T-helper 1 cell treated with Interleukin-12 subunit alpha and Interleukin-12 subunit beta and Interleukin-4 antibody, amounts not matched to agents 30 ng/mL and 1 ng/mL, for 36 hours (primary cell): Measurements from ENCODE around the gene GH1. TPM values are rescaled to one million over a fixed set of nuclear protein-coding genes. Genes with fewer than 3 reads are reported as not detected.

ENCODE experiments used
- intact Hi-C: fragments of 100-400 bp; cut with micrococcal nuclease; formaldehyde crosslinking; loops from one replicate; pipeline ENCODE4 v1.15.1; 2024
- total RNA-seq: library from RNA; stranded (reverse); gene quantifications from 2 replicates; pipeline ENCODE4 v1.2.3, GENCODE V29; 2022

The GH1 gene
- not detected in 2 replicates for total RNA-seq

DNA sequence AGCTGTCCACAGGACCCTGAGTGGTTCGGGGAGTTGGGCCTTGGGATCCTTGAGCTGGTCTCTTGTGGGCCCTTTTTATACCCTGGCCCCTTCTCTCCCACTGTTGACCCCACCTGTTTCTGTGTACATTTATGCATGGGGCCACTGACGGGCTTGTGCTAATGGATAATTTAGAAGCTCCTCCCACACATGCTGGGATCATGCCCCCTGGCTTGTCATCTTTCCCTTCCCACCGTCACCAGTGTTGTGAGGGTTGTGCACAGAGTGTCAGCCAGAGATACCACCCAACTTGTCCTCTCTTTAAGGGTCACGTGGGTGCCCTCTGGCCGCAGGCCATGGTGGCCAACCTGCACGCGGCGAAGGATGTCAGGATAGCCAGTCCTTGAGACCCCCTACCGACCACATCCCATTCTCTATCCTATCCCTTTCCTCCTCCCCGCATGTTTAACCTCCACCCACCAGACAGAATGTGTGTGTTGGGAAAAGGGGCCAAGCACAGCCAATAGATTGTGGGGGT, at the start of gene GH1:
Gene GH1, minus strand, starts transcription at position 51 of the 517 bp plus-strand sequence. CDS start 63 bp downstream, outside the sequence.
- intact Hi-C loops, result loop anchor here (1.0 to 2.0 kb wide), 7 partner anchors 12 to 364 kb away; no protein-coding TSS in a partner anchor

DNA sequence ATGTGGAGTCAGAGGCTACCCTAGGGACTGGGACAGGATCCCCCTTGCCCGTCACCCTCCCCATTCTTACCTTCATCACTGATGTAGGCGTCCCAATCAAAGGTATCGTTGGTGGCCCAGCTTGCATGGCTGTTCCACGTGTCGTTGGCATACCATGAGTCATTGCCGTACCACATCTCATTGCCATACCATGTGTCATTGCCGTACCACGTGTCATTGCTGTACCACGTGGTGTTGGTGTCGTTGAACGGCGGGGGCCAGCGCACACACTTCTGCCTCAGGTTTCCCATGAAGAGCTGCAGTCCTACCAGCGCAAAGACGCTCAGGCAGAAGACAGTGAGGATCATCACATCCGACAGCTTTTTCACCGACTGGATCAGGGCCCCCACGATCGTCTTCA, 49.3 kb upstream of the GH1 start:
- intact Hi-C loops, result no loop called here

DNA sequence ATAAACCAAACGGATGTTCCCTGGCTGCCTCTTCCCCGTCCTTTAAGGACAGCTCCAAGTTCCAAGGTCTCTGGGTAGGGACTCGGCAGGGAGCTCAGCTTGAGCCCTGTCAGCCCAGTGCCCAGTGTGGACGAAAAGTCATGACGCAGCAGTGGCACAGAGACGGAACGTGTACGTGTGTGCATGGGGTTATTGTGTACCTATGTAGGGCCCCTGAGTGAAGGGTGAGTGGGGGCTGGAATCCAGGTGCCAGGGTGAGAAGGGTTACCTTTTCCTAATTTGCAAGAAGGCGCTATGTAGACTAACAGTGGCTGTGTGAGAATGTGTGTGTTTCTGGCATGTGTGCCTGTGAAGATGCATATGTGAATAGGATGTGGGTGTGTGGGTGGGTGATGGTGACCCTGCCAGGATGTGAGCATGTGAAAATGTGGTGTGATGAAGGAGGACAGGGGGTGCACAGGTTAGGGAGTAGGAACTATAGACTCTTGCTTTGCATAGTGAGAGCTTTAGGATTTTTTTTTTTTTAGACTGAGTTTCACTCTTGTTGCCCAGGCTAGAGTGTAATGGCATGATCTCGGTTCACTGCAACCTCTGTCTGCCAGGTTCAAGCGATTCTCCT, 48.1 kb upstream of the GH1 start:
- intact Hi-C loops, result no loop called here

DNA sequence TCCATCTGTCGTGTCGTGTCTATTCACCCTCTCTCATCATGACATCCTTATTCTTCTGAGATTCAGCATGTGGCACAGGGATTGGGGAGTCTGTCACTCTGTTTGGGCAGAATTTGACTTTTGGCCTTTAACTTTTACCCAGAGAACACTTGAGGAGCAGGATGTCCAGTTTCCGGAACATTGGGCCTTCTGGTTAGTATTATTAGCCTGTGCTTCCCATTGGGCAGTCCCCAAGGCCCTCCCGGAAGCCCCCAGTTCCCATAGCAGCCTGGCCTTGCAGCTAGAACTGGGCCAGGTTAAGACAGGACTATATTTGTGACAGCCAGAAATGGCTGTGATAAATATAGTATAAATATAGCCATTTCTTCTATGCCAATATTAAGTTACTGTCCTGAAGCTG, 44.5 kb upstream of the GH1 start:
- intact Hi-C loops, result no loop called here

DNA sequence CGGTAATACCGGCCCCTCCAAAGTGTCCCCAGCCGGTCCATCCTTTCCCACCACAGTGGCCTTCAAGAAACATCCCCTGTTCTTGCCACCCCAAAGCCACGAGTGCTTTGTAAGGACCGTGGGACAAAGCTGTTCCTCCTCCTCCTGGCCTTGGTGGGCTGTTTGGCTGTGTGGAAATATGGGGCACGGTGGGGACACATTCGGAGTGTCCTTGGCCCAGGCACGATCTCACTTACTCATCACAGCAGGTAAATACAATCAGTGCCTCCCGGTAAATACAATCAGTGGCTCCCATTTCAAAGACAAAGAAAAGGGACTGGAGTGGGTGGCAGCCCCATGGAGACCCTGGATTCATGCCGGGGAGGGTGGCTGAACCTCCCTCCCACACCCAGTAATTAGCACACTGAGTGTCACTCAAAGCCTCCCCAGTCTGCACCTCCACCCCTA, 43.7 kb upstream of the GH1 start:
- intact Hi-C loops, result no loop called here

DNA sequence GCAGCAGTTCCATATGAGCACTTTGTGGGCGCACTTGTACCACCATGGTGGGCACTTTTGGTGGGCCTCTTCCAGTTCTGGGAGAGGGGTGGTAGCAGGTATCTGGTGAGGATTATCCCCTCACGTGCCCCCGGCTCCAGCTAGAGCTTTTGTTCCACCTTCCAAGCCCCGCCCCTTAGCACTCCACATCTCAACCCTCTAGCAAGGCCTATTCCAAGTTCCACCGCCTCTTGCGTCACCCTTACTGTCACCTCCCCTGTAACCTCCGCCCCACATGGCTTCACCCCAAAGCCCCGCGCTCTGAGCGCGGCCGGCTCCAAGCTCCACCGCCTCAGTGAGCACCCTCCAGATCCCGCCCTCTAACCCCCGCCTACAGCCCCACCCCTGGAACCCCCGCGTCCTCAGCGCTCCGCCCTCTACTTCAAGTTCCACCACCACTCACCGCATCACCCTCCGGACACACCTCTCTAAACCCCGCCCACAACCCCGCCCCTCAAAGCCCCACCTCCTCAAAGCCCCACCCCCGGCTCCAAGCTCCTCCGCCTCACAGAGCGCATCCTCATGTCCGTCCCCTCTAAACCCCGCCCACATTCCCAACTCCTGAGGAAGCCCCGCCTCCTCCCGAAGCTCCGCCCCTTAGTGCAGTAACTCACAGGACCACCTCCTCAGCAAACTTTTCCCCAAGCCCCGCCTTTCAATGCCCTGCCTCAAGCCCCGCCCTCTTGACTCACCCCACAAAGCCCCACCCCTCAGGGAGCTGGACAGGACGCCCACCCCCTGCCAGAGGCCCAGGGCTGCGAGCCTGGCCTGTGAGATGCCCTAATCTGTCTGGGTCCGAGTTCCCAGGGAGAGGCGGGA, 42.9 kb upstream of the GH1 start:
- intact Hi-C loops, result loop anchor here (1.0 kb wide), 1 partner anchor 169 kb away; the partner anchor contains the start of gene ERN1

DNA sequence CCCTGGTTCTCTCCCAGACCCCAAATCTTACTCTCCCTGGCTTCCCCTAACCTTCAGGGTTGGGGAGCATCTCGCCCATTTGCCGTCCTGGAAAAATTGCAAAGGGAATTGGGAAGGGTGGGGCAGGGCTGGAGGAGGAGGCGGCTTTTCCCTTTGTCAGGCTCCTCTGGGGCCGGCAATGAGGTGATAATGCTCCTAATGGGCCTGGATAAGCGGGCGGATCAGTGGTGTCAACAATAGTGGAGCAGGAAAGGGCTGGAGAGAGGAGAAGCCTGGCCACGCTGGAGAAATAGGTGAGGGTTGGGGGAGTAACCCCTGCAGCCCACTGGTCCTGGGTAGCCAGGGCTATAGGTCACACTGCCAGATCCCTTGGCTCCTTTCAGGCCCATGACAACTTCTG, 41.8 kb upstream of the GH1 start:
- intact Hi-C loops, result no loop called here

DNA sequence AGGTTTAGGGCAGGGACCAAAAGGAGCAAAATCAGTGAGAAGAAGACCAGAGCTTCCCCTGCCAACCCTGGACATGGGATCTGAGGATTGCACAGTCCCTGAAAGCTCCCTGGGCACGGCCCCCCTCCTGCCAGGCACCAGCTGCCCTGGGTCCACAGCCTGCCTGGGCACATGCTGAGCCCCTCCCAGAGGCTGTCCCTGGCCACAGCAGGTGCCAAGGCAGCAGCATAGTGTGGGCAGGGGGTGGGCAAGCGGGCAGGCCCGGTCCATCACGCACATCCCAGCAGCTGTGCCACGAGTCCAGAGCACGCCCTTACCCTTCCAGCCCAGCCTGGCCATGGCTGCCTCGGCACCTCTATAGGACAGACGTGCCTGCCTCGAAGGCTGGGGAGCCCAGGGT, 41.4 kb upstream of the GH1 start:
- intact Hi-C loops, result no loop called here

DNA sequence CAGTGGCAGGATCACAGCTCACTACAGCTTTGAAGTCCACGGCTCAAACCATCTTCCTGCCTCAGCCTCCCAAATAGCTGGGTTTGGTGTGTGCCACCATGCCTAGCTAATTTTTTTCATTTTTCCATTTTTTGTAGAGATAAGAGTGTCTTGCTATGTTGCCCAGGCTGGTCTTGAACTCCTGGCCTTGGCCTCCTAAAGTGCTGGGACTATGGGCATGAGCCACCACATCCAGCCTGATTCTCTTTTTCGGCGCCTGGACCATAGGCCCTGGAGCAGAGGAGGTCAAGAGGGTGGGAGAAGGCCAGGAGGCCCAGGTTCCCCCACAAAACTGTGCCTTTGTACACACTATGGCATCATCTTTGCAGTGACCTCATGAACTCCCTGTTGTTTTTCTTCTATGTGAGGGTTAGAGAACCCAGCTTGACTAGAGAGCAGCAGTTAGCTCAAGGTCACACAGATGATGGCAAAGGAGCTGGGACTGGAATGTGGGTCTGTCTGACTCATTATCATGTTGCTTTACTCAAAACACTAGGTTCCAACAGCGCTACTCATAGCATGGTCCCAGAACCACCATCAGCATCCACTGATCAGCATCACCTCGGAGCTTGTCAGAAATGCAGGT, 37.8 kb upstream of the GH1 start:
- intact Hi-C loops, result no loop called here

DNA sequence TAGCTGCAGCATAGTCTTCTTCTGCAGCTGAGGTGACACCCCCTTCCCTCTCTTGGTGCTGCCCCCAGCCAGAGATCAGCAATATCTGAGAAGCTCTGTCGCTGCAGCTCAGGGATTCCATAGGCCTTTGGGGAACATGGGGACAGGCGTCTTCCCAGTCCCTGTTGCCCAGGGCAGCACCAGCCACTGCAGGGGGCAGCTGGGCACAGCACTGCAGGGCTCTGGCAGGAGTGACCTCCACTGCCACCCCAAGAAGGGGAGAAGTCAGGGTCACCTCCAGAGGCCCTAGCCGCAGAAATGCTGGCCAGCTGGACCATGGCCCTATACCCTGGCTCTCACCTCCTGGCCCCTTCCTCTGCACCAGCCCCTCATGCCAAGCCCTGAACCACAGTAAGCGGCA, 37.2 kb upstream of the GH1 start:
- intact Hi-C loops, result no loop called here

DNA sequence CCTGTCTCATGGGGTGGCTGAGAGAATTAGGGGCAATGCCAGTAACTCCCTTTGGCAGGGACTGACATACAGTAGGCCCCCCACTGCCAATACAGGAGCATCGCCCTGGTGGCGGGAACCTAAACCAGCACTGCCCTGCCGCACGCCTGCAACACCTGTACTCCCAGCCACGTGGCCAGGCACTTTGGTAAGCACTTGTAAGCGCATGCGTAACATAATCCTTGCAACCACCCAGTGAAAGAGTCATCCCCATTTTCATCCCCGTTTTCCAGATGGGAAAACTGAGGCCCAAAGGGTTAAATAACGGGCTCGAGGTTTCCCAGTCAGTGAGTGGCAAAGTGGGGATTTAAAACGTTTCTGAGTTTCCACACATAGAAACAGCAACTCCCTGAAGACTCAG, 36.6 kb upstream of the GH1 start:
- intact Hi-C loops, result no loop called here

DNA sequence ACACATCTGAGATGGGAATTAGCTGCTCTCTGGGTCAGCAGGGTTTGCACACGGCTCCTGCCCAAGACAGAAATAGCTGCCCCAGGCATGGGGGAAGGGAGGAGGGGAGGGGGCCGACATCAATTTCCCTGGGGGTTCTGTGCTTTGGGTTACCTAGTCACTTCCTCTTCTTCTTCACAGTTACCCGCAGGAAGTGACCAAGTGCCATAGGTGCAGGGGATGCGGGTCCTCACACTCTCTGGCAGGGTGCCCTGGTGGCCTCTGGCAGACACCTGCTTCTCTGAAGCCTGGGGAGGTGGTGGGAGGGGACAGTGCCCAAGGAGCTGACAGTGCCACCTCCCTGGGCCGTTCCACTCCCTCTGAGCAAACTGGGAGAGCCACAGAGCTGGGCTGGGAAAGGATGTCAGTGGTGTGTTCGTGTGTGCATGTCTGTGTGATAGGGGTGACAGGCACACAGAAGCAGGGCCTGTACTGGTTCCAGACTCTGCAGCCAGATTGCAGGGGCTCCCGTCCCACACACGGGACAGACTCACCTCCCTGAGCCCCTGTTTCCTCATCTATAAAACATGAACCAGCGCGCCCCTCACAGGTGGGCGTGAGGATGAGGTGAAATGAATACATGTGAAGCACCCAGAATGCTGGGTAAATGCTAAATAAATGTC, 35.9 kb upstream of the GH1 start:
- intact Hi-C loops, result no loop called here

DNA sequence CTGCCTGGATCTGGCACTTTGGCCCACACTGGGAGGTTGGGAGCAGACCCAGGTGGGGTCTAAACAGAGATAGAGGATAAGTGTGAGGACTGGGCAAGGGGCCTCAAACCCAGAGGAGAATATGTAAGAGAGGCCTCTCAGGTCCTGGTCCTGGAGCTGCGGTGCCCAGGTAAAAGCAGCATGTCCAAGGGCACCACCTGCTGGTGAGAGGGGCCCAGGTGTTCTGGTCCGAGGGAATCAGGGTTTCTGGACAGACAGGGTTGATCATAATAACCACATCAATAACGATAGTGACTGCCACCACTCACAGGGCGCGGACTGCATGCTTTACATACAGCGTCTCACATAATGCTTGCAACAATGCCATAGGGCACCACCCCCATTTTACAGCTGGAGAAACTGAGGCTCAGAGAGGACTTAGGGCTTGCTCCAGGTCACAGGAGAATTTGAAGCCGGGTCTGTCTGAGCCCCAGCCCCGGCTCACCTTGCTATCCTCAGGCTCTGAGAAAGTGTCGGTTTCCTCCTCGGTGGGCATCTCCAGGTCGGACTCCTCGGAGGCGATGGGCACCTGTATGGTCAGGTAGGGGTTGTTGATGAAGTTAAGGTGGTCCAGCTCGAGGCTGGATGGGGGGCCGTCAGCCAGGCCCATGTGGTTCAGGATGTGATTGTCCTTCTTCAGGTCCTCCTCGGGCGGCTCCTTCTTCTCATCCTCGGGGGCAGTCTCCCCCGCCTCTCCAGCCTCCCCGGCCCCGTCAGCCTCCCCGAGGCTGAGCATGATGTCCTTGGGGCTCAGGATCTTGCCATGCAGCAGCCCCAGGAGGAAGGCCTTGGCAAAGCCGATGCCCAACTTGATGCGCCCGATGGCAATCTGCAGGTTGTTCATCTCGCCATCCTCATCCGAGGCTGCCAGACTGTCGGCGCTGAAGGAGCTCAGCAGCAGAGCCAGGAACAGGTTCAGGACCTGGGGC, 32.6 kb upstream of the GH1 start:
- intact Hi-C loops, result no loop called here

DNA sequence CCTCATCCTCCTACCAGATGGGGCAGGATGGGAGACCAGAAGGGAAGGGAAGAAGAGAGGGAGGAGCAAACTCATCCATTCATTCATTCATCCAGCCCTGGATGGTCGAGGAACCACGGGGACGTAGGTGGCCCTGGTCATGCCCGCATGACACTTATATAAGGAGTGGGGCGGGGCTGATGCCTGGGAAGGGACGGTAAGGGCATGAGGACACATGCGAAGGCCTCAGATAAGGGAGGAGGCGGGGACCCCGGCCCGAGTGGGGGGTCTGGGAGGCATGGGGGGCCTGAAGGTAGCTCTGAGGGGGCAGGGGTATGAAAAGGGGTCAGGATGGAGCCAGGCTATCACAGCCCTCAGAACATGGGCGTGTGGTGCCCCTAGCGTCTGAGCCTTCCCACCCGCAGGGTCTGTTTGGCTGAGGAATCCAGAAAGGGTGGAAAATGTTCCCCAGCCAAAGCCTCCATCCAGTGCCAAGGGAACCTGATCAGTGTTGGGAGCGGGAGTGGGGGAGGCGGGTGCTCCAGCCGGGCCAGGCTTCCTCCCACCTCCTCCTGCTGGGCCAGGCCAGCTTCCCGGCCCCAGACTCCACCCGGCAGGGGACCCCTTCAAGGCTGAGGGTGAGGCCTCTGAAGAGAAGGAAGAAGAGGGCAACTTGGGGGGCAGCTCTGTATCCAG, 31.1 kb upstream of the GH1 start:
- intact Hi-C loops, result no loop called here

DNA sequence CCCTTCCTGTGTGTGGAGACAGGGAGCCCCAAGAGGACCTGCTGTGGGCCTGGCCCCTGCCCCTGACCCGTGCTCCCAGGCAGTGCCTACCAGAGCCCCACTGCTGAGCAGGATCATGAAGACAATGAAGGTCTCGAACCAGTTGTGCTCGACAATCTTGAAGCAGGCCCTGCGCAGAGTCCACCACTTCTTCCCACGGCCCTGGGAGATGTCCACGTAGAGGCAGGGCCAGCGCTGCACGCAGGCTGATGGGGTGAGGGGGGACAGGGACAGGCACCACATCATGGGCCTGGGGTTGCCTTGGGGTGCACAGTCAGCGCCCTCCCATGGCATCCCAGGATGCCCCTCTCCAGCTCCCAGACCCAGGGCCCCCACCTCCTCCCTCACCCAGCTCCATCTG, 29.9 kb upstream of the GH1 start:
- intact Hi-C loops, result loop anchor here (1.0 kb wide), 1 partner anchor 41 kb away; no protein-coding TSS in a partner anchor

DNA sequence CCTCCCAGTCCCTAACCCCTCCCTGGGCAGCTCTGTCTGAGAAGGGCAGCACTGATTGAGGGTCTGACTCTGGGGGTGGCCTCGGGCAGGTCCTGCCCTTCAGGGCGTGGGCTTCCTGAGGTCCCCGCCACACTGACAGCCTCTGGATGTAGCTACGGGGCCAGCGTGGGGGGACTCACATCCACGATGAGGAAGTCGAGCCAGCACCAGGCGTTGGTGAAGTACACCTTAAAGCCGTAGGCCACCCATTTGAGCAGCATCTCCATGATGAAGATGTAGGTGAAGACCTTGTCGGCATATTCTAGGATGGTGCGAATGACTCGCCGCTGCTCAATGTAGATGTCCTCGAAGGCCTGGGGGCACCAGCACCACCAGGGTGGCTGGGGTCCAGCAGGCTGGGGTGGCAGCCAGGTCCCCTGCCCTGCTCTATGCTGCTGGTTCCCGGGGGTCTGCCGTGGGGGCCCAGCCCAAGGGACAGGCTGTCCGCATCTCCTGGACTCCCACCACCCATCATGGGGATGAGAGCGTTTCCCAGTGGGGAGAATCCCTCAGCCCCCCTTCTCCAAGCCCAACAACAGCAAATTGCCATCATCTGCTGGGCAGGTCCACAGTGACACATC, 29.2 kb upstream of the GH1 start:
- intact Hi-C loops, result loop anchor here (1.0 to 2.0 kb wide), 2 partner anchors 41 to 73 kb away; partner anchors contain the start of gene ICAM2

DNA sequence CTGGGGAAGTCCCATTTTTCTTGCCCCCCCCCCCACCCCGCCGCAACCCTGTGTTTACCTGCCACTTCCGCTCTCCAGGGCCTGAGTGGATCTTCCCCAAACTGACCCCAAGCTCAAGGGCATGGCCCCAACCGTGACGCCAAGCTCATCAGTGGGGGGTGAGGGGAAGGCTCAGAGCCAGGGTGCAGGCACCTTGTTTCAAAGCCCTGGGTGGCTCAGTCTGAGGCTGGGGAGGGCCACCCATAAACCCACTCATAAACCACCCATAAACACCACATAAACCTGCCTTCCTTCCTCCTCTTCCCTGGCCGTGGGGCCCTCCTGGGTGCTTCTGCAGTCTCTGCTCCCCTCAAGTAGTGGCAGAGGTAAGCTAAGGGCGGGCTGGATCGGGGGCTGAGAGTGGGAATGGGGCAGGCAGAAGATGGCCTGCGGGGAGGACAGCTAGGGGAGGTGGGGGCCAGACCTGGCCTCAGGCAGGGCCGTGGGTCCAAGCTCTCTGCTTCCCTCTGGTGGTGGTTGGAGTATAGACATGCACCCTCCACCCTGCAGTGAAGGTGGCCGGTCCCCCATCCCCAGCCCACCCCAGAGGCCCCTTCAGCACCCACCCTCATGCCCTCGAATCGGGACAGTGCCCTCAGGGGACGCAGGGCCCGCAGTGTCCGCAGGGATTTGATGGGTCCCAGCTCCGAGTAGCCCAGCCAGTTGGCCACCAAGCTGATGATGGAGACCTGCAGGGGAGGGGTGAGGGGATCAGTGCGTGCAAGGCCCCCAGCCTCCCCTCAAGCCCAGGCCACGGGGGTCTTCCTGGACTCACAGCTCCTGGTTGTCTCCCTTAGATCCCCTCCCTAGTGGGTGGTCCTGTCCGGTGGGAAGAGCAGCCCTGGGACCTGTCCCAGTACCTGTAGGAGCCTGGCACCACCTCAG, 28.1 kb upstream of the GH1 start:
- intact Hi-C loops, result loop anchor here (1.0 to 2.0 kb wide), 4 partner anchors 14 to 74 kb away; partner anchors contain the start of genes CD79B and ICAM2
